C1 segment of cervical spinal cord (tissue), 14 donors: Measurements from ENCODE around the gene MTM1.

Source experiments
- DNase-seq, 14 donors: peaks; one replicate each; lab custom pipeline; 2025; lab: John Stamatoyannopoulos, UW

Gene MTM1

DNA sequence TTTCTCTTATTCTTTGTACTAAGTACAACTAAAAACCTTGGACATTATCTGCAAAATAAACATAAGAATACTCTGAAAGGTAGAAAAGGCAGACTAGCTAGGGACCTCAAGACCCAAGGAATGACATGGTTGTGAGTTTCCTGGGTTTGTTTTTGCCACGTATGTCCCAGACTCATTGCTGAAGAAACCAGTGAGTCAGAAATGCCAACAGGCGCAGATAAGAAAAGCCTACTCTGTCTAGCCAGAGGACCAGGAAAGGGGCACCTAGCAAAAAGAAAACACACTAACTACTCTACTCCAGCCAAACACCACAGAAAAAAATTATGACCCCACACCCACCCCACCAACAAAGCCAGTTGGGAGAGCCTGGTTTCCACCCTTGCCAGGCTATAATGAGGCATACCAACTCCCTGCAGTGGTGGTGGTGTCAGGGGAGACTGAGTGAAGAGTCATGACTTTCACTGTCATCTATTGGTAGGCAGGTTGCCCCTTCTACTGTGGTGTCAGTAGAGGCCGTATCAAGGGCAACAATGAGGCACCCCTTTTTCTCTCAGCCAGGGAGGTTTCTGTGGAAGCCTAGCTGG, 135.7 kb downstream of the MTM1 start:
- no peak for DNase-seq

DNA sequence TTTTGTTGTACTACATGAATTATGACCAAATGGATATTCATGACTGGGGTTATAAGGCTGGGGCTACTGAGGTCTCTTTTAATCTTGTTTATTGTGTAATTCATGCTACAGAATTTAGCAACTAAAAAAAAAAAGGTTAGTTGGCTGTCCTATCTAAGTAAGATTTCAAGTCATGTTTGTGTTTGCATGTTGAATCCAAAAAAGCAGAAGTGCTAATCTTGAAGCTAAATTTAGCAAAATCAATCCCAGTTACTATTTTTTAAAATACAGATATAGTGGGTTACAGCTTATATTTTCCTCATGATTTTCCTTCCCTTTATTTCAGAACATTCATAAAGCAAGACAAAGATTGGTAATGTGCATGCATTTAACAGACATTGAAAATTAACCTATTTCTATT, 144.2 kb downstream of the MTM1 start:
- no peak for DNase-seq

DNA sequence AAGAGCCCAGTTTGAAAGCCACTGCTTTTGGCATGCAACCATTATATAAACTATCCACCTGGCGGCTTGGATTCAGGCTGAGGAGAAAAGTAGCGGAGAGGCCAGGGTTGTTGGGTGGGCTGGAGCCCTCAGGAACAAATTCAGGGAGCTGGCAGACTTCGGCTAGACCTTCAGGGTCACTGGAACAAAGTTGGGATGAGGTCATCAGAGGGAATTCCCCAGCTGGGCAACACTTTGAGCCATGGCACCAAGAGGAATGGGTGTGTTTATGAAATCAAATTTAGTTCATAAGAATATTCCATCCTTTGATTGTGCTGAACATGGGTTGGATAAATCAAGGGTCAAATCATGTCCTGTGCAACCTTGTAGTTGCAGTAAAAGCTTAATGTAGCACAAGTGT, 146.8 kb downstream of the MTM1 start:
- DNase-seq, result no peak

DNA sequence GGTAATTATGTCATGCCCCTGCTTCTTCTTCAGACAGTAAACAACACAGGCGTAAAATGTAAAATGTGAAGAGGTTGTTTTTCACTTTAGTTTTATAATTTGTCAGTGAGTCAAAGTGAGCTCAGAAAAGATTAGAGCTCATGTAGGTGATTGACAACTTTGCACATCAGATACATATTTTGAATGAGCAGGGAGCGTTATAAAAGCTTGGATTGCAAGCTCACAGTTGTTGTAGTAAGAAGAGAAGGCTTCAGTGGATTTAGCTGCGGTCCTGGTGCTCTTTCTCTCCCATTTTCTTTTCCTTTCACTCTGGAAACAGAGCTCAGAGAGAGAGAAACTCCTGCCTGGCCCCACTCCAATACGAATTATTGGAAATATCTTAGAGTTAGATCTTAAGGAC, 151.2 kb downstream of the MTM1 start:
- no peak for DNase-seq
